Lung (tissue), 12 donors: ENCODE measurements around the gene MMP24. TPM values are rescaled to one million over a fixed set of nuclear protein-coding genes. Genes with fewer than 3 reads are reported as not detected.

Source experiments
- ATAC-seq: fragments of 200-7000 bp; cut with Tn5 transposase; one replicate; pipeline ENCODE4 v1.9.1; 2020; ENCODE audit warnings: moderate number of reproducible peaks; ENCODE audit not compliant: insufficient read depth, low FRiP score
- DNase-seq, 3 donors: peaks; one replicate each; pipeline ENCODE4 v3.0.0-alpha.2; 2013 to 2017
- H3K27ac ChIP-seq, 2 donors: one replicate each; pipeline ENCODE4 v1.5.1; 2013; ENCODE audit warnings: mild to moderate bottlenecking in 2 of 2, moderate library complexity in 2 of 2, control low read depth in 1 of 2, inconsistent platforms in 1 of 2, low read depth in 1 of 2, low read length in 1 of 2
- H3K27me3 ChIP-seq, 3 donors: one replicate each; pipeline ENCODE4 v1.5.1; 2013; ENCODE audit warnings: low read length in 2 of 3; ENCODE audit not compliant: control insufficient read depth in 3 of 3, insufficient read depth in 3 of 3
- H3K36me3 ChIP-seq, 4 donors: one replicate each; pipeline ENCODE4 v1.5.1; 2013; ENCODE audit warnings: low read length in 4 of 4, mild to moderate bottlenecking in 1 of 4, moderate library complexity in 1 of 4; ENCODE audit not compliant: control insufficient read depth in 4 of 4, insufficient read depth in 4 of 4
- H3K4me1 ChIP-seq, 5 donors: one replicate each; pipeline ENCODE4 v1.5.1; 2013; ENCODE audit warnings: low read length in 5 of 5, mild to moderate bottlenecking in 2 of 5, moderate library complexity in 1 of 5; ENCODE audit not compliant: control insufficient read depth in 5 of 5, insufficient read depth in 5 of 5
- H3K4me3 ChIP-seq: one replicate; pipeline ENCODE4 v1.5.1; 2013; ENCODE audit warnings: mild to moderate bottlenecking, control low read depth, moderate library complexity
- H3K9ac ChIP-seq, 2 donors: one replicate each; pipeline ENCODE4 v1.5.1; 2013; ENCODE audit warnings: low read length in 2 of 2, control low read depth in 1 of 2; ENCODE audit not compliant: insufficient read depth in 1 of 2
- H3K9me3 ChIP-seq, 4 donors: one replicate each; pipeline ENCODE4 v1.5.1; 2013; ENCODE audit warnings: low read length in 3 of 4, mild to moderate bottlenecking in 1 of 4, moderate library complexity in 1 of 4; ENCODE audit not compliant: control insufficient read depth in 4 of 4, insufficient read depth in 3 of 4
- WGBS, 2 donors: extraction: QIAGEN DNeasy Blood & Tissue Kit; methylation state at CpG; one replicate each; pipeline ENCODE4 v1.1.7; 2013; 5-methylcytosine and 5-hydroxymethylcytosine counted together
- polyA plus RNA-seq, 2 donors: library from polyadenylated mRNA; stranded (reverse); fragments of 200-250 nt; gene quantifications; one replicate each; pipeline ENCODE4 v1.2.1, GENCODE V29; 2013
- total RNA-seq, 2 donors: library from RNA; depleted of rRNA in 1 of 2; stranded (reverse); fragments of >200 nt in 1 of 2; gene quantifications; one replicate each; pipeline ENCODE4 v1.2.1, GENCODE V29; 2014 to 2021
- TF ChIP-seq, protein P1 (sequence below): IDR thresholded peaks from 2 replicates; pipeline ENCODE4 v1.5.1; 2012; ENCODE audit warnings: mild to moderate bottlenecking; ENCODE audit errors: control extremely low read depth, extremely low read depth
- donor health status: control.
- donor health status: control.
- donor health status: Bipolar disorder and iron deficiency.
- donor health status: healthy.
- donor health status: DM: yes; HTN: yes; CAD: no.

MMP24 gene
- total and polyA plus RNA-seq, 4 donors: 2.3 to 10.1 (median 6.7) TPM

DNA sequence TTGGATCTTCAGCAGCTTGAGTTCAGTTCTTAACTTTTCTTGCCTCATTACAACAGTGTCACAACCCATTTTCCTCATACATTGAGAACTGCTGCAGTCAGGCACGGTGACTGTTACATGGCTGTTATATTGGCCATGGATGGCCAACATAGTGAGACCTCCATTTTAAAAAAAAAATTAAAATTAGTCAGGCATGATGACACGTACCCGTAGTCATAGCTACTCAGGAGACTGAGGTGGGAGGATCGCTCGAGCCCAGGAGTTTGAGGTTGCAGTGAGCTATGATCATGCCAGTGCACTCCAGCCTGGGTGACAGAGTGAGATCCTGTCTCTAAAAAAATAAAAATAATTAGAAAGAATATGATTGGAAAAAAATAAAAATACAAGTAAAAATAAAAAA is 9.9 kb upstream of the MMP24 start:
- ATAC-seq: no peak
- Histone ChIP-seq H3K4me3 (no peak overlapping the region), H3K27me3 (no peaks in the 10 kb centered on the region), H3K9ac (no peak overlapping the region), H3K27ac (no peak overlapping the region), H3K4me1 (no peaks in the 10 kb centered on the region), H3K36me3 (peaks cover 0 to 2% (median under 1%) of the 10 kb centered on the region in 4 donors), H3K9me3 (no peaks in the 10 kb centered on the region)
- 94 to 95% methylated on average over 5 of the region's 5 CpGs for WGBS, 2 donors
- TF ChIP-seq, protein P1, sequence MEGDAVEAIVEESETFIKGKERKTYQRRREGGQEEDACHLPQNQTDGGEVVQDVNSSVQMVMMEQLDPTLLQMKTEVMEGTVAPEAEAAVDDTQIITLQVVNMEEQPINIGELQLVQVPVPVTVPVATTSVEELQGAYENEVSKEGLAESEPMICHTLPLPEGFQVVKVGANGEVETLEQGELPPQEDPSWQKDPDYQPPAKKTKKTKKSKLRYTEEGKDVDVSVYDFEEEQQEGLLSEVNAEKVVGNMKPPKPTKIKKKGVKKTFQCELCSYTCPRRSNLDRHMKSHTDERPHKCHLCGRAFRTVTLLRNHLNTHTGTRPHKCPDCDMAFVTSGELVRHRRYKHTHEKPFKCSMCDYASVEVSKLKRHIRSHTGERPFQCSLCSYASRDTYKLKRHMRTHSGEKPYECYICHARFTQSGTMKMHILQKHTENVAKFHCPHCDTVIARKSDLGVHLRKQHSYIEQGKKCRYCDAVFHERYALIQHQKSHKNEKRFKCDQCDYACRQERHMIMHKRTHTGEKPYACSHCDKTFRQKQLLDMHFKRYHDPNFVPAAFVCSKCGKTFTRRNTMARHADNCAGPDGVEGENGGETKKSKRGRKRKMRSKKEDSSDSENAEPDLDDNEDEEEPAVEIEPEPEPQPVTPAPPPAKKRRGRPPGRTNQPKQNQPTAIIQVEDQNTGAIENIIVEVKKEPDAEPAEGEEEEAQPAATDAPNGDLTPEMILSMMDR: no peak
- no peak for DNase-seq

DNA sequence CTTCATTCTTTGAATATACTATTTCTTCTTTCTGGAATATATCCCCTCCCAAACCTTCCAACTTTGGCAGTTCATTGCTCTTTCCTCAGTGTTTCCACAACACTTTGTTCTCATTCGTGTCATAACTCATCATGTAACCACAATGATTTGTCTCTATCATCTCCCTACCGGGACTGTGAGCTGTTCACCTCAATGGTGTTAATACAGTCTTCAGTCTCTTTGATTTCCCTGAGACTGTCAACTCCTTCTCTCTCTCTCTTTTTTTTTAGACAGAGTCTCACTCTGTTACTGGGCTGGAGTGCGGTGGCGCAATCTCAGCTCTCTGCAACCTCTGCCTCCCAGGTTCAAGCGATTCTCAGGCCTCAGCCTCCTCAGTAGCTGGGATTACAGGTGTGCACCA is 2.5 kb upstream of the MMP24 start:
- Histone ChIP-seq H3K36me3 (no peaks in the 10 kb centered on the region), H3K27me3 (peaks cover 0 to 18% (median 3%) of the 10 kb centered on the region in 3 donors), H3K9ac (no peak overlapping the region), H3K4me3 (no peak overlapping the region), H3K27ac (no peak overlapping the region), H3K9me3 (no peaks in the 10 kb centered on the region), H3K4me1 (peaks cover 0 to 9% (median 0%) of the 10 kb centered on the region in 5 donors)
- TF ChIP-seq, protein P1: no peak
- no peak for ATAC-seq
- no peak for DNase-seq
- 90% methylated on average over 5 of the region's 5 CpGs for WGBS, 2 donors

DNA sequence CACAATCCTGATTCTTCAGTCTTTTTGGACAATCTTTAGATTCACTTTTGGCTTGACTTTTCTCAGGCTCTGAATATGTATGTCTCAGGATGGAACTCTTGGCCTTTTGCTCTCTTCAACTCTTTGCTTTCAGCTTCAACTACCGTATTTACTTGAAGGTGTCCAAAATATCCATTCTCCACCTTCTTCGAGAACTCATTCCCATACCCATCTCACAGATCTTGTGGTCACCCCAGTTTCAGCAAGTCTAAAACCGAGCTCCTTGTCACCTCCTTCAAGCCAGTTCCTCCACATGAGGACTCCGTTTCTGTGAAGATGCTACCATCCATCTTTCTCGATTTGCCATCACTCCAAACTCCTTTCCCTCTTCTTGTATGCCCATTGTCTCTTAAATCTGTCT is 2.0 kb upstream of the MMP24 start:
- no peak overlapping the region for H3K9ac ChIP-seq
- H3K4me3 ChIP-seq: no peak overlapping the region
- ATAC-seq (no peak), DNase-seq (no peak)
- WGBS, 2 donors: 95% methylated on average over 5 of the region's 5 CpGs
- TF ChIP-seq, protein P1: no peak
- peaks cover 0 to 18% (median 3%) of the 10 kb centered on the region in 3 donors for H3K27me3 ChIP-seq
- no peak overlapping the region for H3K27ac ChIP-seq
- H3K9me3 ChIP-seq: no peaks in the 10 kb centered on the region
- peaks cover 0 to 9% (median 0%) of the 10 kb centered on the region in 5 donors for H3K4me1 ChIP-seq
- H3K36me3 ChIP-seq: no peaks in the 10 kb centered on the region
